Right lobe of liver (tissue), 4 donors: ENCODE results near the gene MIA3.

Experiments
- CTCF ChIP-seq, 4 donors: fragments of 200-600 bp in 3 of 4; fragments of 450-650 bp in 1 of 4; IDR thresholded peaks; one replicate each; pipeline versions ENCODE4 v1.5.1 to v1.8.0; 2016 to 2022; ENCODE audit warnings: antibody characterized with exemption in 4 of 4, mild to moderate bottlenecking in 2 of 4
- POLR2A ChIP-seq: fragments of 450-650 bp; IDR thresholded peaks from one replicate; pipeline ENCODE4 v1.6.1; 2017; ENCODE audit warnings: antibody characterized with exemption, mild to moderate bottlenecking
- donor health status: DM: no; HTN: no; CAD: no.
- donor health status: DM: no; HTN: no; CAD: no.
- donor health status: DM: no; HTN: yes; CAD: no.

GRCh38 chr1:222594789-222595188 is 23.1 kb upstream of the MIA3 start:
- no peak for TF ChIP-seq POLR2A
- no peak for TF ChIP-seq CTCF (IDR thresholded peaks at IDR 0.05)
